Activated T-cell treated with anti-CD3 and anti-CD28 coated beads, Interleukin-2, amount 50 U/mL, for 72 hours (primary cell): ENCODE results near the gene SFT2D1. TPM values are rescaled to one million over a fixed set of nuclear protein-coding genes. Genes with fewer than 3 reads are reported as not detected.

Experiments used
- total RNA-seq, 2 donors: library from RNA; stranded (reverse); gene quantifications; one replicate each; pipeline ENCODE4 v1.2.3, GENCODE V29; 2022

SFT2D1 gene
- total RNA-seq, 2 donors from 2014 or later: 39.4 to 44.4 TPM

Other genes starting within 250 kb of the SFT2D1 start
- gene TBXT, start 174.7 kb downstream of the SFT2D1 start, total RNA-seq: not detected
- under 1 TPM in 1 of 2 donors, not detected in 1; 0.07 TPM for gene PRR18, start 34.2 kb downstream of the SFT2D1 start, total RNA-seq
- gene MPC1, start 40.4 kb upstream of the SFT2D1 start, total RNA-seq: 10 to 100 TPM; 23.6 to 26.8 TPM
- 1 to 10 TPM in 1 of 2 donors, under 1 TPM in 1; 0.95 to 1.4 TPM for gene RAMACL, start 244.1 kb upstream of the SFT2D1 start, total RNA-seq